Right renal pelvis (tissue), 4 donors: ENCODE data around the gene CKAP5. TPM values are rescaled to one million over a fixed set of nuclear protein-coding genes. Genes with fewer than 3 reads are reported as not detected.

Source experiments
- DNase-seq, 4 donors: peaks; one replicate each; pipeline ENCODE4 v3.0.0-alpha.2; 2013; ENCODE audit warnings: low read depth in 4 of 4, low spot score in 3 of 4, missing footprints in 1 of 4
- polyA plus RNA-seq, 4 donors: library from polyadenylated mRNA; unstranded; fragments of 120-200 nt; gene quantifications; one replicate each; pipeline ENCODE4 v1.2.1, GENCODE V29; 2013; ENCODE audit not compliant: insufficient read length in 4 of 4

CKAP5 gene
- polyA plus RNA-seq, 4 donors = 86.6 to 111 (median 104) TPM

DNA sequence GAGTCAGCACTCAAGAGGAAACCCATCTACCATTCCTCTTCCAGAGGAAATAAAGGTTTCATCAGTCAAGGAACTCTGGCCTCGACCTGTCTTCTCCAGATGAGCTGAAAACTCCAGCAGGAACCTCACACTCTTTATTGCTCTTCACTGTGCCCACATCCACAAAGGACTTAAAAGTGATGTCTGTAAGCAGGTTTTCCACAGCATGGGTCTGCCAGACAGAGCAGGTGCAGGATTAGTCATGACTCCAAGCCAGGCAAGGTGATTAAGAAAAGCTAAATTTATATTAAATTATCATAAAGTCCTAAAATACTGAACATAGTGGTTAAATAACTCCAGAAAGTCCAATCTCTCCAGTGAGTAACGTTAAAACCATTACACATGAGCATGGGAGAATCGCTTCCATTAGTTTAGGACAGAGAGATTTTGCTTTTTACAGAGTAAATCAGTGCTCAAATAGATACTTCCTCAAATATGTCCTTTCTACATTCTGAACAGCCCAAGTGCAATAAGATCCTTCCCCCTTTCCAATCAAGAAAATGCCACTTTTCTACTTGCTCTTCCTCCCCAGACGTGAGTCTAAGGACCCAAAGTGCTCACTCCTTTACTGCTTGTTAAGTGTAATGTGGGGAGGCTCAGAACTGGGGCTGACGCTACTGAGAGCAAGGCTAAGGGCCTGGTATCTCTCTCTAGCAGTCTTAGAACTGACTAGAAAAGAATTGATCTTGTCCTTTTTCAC is 10.7 kb upstream of the CKAP5 start:
- DNase-seq = no peak

GRCh38 chr11:46855863-46856262 is 9.8 kb upstream of the CKAP5 start:
- no peak for DNase-seq

- DNase-seq = no peak
Measured at GRCh38 chr11:46855167-46855566, 9.1 kb upstream of the CKAP5 start.

- no peak for DNase-seq
Measured at GRCh38 chr11:46850829-46851380, 4.8 kb upstream of the CKAP5 start.

- no peak for DNase-seq
Measured at GRCh38 chr11:46849631-46850030, 3.6 kb upstream of the CKAP5 start.

DNA sequence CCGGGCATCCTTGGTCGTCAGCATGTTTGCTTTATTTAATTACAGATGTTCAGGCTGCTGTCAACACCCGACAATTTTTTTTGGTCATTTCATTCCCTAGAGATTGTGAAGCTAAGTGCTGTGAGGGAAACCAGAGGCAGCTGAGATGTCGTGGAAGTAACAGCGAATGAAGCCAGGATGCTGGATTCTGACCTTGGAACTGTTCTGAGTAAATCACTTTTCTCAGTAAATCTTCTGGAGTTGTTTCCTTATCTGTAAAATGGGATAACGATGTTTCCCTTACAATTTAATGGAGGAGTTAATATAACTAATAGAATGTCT is 390 bp upstream of the CKAP5 start:
- peak in 1 of 4 donors; percentile 5 for DNase-seq

DNA sequence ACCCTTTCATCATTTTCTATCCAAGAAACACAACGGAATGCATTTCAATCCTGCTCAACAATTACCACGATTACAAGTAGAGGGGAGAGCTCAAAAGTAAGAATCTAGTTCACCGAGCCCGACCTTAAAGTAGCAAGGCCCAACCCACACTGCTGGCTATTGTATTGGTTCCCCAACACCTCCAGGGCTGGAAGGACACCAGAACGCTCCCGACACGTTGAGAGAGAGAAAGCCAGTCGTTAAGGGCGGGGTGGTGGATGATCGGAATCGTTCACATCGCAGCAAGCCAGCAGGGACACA is 690 bp downstream of the CKAP5 start:
- DNase-seq = peak in 2 of 4 donors; percentile 4 to 13

- DNase-seq = no peak
Measured at GRCh38 chr11:46840116-46840515, 6.0 kb downstream of the CKAP5 start.

- DNase-seq = no peak
Measured at GRCh38 chr11:46838501-46838900, 7.6 kb downstream of the CKAP5 start.

DNA sequence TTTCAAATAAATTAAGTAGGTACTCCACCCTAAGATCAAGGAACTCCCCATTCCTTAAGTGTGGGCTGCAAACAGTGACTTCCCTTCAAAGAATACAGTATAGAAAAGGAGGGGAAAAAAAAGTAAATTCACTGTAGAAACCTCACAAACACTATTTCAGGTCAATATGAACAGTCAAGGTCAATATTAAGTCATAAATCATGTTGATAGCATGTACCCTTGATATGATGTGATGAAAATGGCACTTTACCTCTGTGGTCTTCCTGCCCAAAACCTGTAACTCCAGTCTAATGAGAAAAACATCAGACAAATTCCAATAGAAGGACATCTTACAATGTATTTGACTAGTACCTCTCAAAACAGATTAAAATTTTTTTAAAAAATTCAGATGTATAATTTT is 8.2 kb downstream of the CKAP5 start:
- DNase-seq = no peak

GRCh38 chr11:46836870-46837269 is 9.2 kb downstream of the CKAP5 start:
- no peak for DNase-seq

DNA sequence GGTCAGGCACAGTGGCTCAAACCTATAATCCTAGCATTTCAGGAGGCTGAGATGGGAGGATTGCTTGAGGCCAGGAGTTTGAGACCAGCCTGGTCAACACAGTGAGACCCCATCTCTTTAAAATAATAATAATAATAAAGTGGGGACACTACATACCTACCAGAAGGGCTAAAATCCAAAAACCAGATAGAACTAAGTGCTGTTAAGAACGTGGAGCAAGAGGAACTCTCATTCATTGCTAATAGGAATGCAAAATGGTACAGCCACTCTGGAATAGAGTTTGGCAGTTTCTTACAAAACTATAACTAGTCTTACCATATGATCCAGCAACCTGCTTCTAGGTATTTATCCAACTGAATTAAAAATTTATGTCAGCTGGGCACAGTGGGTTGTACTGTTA is 9.6 kb downstream of the CKAP5 start:
- DNase-seq = no peak

GRCh38 chr11:46835897-46836296 is 10.2 kb downstream of the CKAP5 start:
- DNase-seq = no peak

- no peak for DNase-seq
Measured at GRCh38 chr11:46834821-46835220, 11.3 kb downstream of the CKAP5 start.

DNA sequence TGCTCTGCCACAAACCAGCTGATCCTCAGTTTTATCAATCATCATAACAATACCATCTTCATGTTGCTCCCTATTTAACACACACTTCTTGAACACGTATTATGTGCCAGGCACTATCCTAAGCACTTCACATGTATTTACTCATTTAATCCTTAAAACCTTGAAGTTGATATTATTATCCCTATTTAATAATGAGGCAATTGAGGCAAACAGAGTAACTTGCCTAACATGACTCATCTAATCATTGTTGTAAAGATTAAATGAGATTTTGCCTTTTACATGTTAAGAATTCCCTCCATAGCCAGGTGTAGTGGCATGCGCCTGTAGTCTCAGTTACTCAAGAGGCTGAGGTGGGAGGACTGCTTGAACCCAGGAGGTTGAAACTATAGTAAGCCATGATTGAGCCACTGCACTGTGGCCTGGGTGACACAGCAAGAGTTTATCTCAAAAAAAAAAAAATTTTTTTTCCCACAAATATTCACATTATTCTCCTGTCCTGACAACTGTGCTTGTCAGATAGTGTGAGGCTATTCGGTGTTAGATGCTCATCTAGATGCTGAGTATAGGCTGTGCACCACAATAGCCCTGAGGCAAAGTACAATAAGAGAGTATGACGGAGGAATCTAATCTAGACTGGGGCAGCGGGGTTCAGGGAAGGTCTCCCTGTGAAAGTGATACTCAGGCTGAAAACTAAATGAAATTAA is 13.4 kb downstream of the CKAP5 start:
- DNase-seq = no peak

DNA sequence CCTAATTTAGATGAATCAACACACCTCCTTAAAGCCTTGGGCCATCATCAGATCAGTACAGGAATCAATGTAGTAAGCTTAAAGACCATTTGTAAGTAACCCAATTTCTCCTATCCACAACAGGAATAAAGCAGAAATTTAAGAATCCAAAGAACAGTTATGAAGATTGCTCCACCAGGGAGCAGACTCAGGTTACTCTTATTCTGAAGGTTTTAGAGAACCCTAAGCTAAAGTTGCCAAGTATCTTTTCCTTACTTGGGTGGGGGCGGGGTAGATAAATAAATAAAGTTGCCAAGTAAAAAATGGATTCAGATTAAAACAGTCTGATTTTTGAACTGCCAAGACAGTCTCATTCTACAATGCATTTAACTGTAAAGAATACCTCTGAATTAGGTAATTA is 18.1 kb downstream of the CKAP5 start:
- DNase-seq = no peak

DNA sequence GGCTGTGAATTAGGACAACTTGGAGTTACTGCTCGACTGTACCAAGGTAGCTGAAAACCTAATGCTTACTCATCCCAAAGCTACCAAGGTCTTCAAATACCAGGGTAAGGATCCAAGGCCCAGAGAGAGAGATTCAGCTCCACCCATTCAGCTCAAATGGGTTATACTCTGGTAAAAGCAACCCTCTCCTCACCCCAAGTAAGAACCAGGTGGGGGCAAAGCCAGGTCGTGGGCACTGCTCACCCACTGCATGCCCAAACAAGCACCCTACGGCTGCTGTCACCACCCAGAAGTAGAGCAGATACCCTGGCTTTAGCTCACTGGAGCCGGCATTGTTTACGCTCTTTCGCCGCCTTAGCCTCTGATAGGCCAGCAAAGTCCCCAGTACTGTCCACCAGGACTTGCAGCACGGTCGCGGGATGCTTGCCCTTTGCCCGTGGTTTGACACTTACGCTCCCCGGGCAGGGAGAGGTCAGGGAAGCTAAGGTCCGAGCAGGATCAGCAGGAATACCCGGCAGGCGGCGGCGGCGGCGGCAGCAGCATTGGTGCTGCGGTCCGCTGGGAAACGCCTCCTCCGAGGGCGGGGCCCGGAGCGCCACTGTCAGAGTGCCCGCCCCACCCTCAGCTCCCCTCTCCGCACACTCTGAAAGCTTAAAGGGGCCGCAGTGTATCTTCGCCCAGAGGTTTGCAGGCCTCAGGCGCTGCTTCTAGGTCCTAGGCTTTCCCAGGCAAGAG is 19.6 kb downstream of the CKAP5 start:
- DNase-seq = peak; percentile 45 to 50 (median 46)

- DNase-seq = no peak
Measured at GRCh38 chr11:46808799-46809431, 37.2 kb downstream of the CKAP5 start.

DNA sequence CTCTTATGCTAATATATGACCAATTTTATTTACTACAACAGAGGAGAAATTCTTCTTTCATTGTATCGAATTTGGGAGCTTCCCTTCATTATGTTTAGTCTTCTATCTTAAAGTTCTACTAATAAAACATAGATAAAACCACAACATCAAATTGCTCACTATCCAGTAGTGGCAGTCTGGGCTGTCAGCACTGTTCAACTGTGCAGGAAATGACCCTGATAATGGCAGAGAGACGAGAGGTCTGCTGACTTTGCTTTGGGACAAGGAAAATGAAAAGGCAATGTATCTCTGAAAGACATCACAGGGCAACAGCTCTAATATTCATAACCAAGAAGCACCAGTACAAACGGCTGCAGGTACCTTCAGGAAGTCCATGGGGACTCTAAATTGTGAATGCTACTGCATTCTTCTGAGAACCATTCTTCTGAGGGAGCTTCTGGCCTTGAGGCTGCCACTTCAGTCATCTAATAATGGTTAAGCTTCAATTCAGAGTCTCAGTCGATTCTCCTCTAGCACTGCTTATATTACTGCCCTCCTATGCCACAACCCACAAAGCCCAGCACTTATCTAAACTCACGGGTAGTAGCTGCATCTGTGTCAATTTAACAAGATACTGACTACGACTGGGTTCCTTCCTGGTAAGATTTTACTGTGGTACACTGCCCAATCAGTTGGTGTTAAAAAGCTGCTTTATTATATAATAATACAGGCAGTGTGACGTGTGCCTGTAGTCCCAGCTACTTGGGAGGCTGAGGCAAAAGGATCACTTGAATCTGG is 44.2 kb downstream of the CKAP5 start:
- no peak for DNase-seq

- no peak for DNase-seq
Measured at GRCh38 chr11:46800177-46800576, 45.9 kb downstream of the CKAP5 start.
